ENCODE measurements around the gene FNDC11. TPM values are rescaled to one million over a fixed set of nuclear protein-coding genes. Genes with fewer than 3 reads are reported as not detected.
A peak's percentile ranks its signal among the peaks of the same experiment; 100 is the strongest.

FNDC11 gene
- total RNA-seq, 1 experiment from 2014 or later, result 1.8 TPM

GRCh38 chr20:63534831-63535651, 18.9 kb upstream of the FNDC11 start:
- no TSS peak for BruUV-seq (replicated peaks)
- peaks cover 31% of the 10 kb centered on the region for H3K4me1 ChIP-seq (ENCODE audit: insufficient read depth, low read length)
- no peak overlapping the region for H3K4me2 ChIP-seq (ENCODE audit: low read length)
- ATAC-seq (no peak), DNase-seq (no peak)
- H3K27me3 ChIP-seq (ENCODE audit: low read length), result no peaks in the 10 kb centered on the region
- H3F3A ChIP-seq (ENCODE audit: low read length, unreplicated experiment), result no peaks in the 10 kb centered on the region
- H3K9me3 ChIP-seq (ENCODE audit: low read length), result no peaks in the 10 kb centered on the region
- intact Hi-C loops (cut with micrococcal nuclease), result loop anchor here (5.0 kb wide), 5 partner anchors 92 to 608 kb away; partner anchors contain the start of genes DIDO1, GMEB2 and UCKL1
- H3K4me3 ChIP-seq (ENCODE audit: low read length), result no peak overlapping the region
- H2AFZ ChIP-seq (ENCODE audit: low read length), result no peak overlapping the region
- no peaks in the 10 kb centered on the region for H4K20me1 ChIP-seq (ENCODE audit: low read length)
- H3K36me3 ChIP-seq (ENCODE audit: low read depth, low read length), result no peaks in the 10 kb centered on the region
- ChIA-PET CTCF (no interaction called here), POLR2A (ENCODE audit: unreplicated experiment) (interaction anchor here (0.5 kb wide), 2 partner anchors 15 to 41 kb away, joined by 3 to 4 read pairs; no protein-coding TSS in a partner anchor)
- peaks cover 11% of the 10 kb centered on the region for H3K79me2 ChIP-seq (ENCODE audit: low read length)
- H3K27ac ChIP-seq (ENCODE audit: low read length), result no peak overlapping the region
- H3K9ac ChIP-seq (ENCODE audit: low read length), result no peak overlapping the region
- TF ChIP-seq CTCF (conservative IDR thresholded peaks at IDR 0.05; ENCODE audit: low read depth, low read length) (no peak), EZH2 (IDR thresholded peaks at IDR 0.05; ENCODE audit: low read length, unreplicated experiment) (no peak), EZH2phosphoT487 (IDR thresholded peaks at IDR 0.05; ENCODE audit: borderline replicate concordance, low read length) (no peak)
- no peaks in the 10 kb centered on the region for H3K9me2 ChIP-seq (replicated peaks; ENCODE audit: low read length)

DNA sequence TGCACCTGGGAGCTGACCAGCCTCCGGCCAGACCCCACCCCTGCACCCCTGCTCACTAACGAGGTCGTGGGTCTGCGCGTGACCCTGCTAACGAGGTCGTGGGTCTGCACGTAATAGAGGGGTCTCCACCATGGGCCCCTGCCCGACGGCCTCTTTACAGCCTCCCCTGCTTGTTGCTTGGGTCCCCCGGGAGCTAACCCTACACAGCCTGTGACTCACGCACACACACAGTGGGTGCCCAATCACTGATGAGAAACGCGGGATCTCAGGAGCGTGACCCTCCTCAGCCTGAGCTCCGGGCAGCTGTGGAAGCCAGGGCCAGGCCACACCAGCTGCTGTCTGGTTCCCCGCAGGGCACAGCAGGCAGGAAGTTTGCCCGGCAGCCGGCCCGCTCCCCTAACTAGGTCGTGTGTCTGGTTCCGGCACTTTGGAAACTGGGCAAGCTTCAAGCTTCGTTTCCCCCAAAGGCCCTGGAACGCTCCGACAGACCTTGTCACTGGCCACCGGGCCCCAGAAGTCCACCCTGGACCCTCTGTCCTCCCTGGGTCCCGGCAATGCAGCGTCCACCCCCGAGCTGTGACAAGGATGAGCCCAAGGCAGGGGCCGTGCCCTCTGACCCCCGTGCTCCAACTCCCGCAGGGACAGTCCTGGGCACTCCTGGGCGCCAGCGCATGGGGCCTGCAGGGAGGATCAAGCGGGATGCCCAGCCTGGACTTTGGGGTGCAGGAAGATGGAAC, 17.6 kb upstream of the FNDC11 start:
- Histone ChIP-seq H3K4me3 (ENCODE audit: low read length) (peak overlapping the region; percentile 84), H4K20me1 (ENCODE audit: low read length) (no peaks in the 10 kb centered on the region), H3K4me1 (ENCODE audit: insufficient read depth, low read length) (peaks cover 33% of the 10 kb centered on the region), H3F3A (ENCODE audit: low read length, unreplicated experiment) (no peaks in the 10 kb centered on the region), H3K27ac (ENCODE audit: low read length) (peak overlapping the region; percentile 85), H3K9me3 (ENCODE audit: low read length) (no peaks in the 10 kb centered on the region), H3K4me2 (ENCODE audit: low read length) (peak overlapping the region; percentile 100), H3K9ac (ENCODE audit: low read length) (peak overlapping the region; percentile 83), H3K36me3 (ENCODE audit: low read depth, low read length) (no peaks in the 10 kb centered on the region), H3K79me2 (ENCODE audit: low read length) (peaks cover 11% of the 10 kb centered on the region), H3K27me3 (ENCODE audit: low read length) (no peaks in the 10 kb centered on the region), H3K9me2 (replicated peaks; ENCODE audit: low read length) (no peaks in the 10 kb centered on the region), H2AFZ (ENCODE audit: low read length) (peak overlapping the region; percentile 64)
- ATAC-seq (peak; percentile 3), DNase-seq (peak; percentile 72)
- BruUV-seq (replicated peaks), result no TSS peak
- CTCF ChIA-PET, result interaction anchor here (2.7 kb wide), 1 partner anchor 105 kb away, joined by 76 read pairs; no protein-coding TSS in a partner anchor
- POLR2A ChIA-PET (ENCODE audit: unreplicated experiment), result interaction anchor here (0.5 to 2.2 kb wide), 8 partner anchors 13 to 719 kb away, joined by 3 to 24 read pairs (median 4); partner anchors contain the start of genes GMEB2, PCMTD2 and PPDPF
- TF ChIP-seq EZH2phosphoT487 (IDR thresholded peaks at IDR 0.05; ENCODE audit: borderline replicate concordance, low read length), result no peak
- no peak for TF ChIP-seq CTCF (conservative IDR thresholded peaks at IDR 0.05; ENCODE audit: low read depth, low read length)
- TF ChIP-seq EZH2 (IDR thresholded peaks at IDR 0.05; ENCODE audit: low read length, unreplicated experiment), result no peak
- intact Hi-C loops (cut with micrococcal nuclease), result loop anchor here (2.0 to 5.0 kb wide), 6 partner anchors 44 to 421 kb away; partner anchors contain the start of genes GMEB2 and UCKL1
